HG02870 (cell line): ENCODE data around the gene PRSS23.

Experiments
- ATAC-seq: cut with Tn5 transposase; IDR thresholded peaks from one replicate; pipeline ENCODE4 v1.9.1; 2021; ENCODE audit warnings: mild to moderate bottlenecking, moderate library complexity; ENCODE audit not compliant: unreplicated experiment

PRSS23 gene

GRCh38 chr11:86790195-86790725, 10.1 kb upstream of the PRSS23 start:
- ATAC-seq = no peak

GRCh38 chr11:86790867-86791849, 9.2 kb upstream of the PRSS23 start:
- no peak for ATAC-seq

GRCh38 chr11:86792150-86792549, 8.2 kb upstream of the PRSS23 start:
- ATAC-seq = no peak

GRCh38 chr11:86793307-86793706, 7.0 kb upstream of the PRSS23 start:
- ATAC-seq = no peak

GRCh38 chr11:86795511-86795910, 4.8 kb upstream of the PRSS23 start:
- no peak for ATAC-seq

GRCh38 chr11:86795949-86796348, 4.4 kb upstream of the PRSS23 start:
- no peak for ATAC-seq

- ATAC-seq = no peak
Measured at GRCh38 chr11:86797133-86797532, 3.2 kb upstream of the PRSS23 start.

GRCh38 chr11:86798988-86799387, 1.4 kb upstream of the PRSS23 start:
- ATAC-seq = no peak

GRCh38 chr11:86799680-86800075, 664 bp upstream of the PRSS23 start:
- no peak for ATAC-seq

GRCh38 chr11:86800960-86801272, 574 bp downstream of the PRSS23 start:
- no peak for ATAC-seq

- no peak for ATAC-seq
Measured at GRCh38 chr11:86801364-86801763, 1.0 kb downstream of the PRSS23 start.

- ATAC-seq = no peak
Measured at GRCh38 chr11:86802146-86802545, 1.8 kb downstream of the PRSS23 start.

- no peak for ATAC-seq
Measured at GRCh38 chr11:86802601-86803051, 2.3 kb downstream of the PRSS23 start.

GRCh38 chr11:86803136-86804045, 3.0 kb downstream of the PRSS23 start:
- ATAC-seq = no peak

- ATAC-seq = no peak
Measured at GRCh38 chr11:86804951-86805350, 4.6 kb downstream of the PRSS23 start.

GRCh38 chr11:86805873-86806310, 5.5 kb downstream of the PRSS23 start:
- ATAC-seq = peak; percentile 89

- no peak for ATAC-seq
Measured at GRCh38 chr11:86806903-86807302, 6.6 kb downstream of the PRSS23 start.

GRCh38 chr11:86807360-86807759, 7.0 kb downstream of the PRSS23 start:
- no peak for ATAC-seq

- ATAC-seq = no peak
Measured at GRCh38 chr11:86809561-86809960, 9.2 kb downstream of the PRSS23 start.

GRCh38 chr11:86810288-86810687, 9.9 kb downstream of the PRSS23 start:
- no peak for ATAC-seq

GRCh38 chr11:86811637-86812321, 11.4 kb downstream of the PRSS23 start:
- no peak for ATAC-seq
